ENCODE data around the gene CILP.

Gene CILP, protein sequence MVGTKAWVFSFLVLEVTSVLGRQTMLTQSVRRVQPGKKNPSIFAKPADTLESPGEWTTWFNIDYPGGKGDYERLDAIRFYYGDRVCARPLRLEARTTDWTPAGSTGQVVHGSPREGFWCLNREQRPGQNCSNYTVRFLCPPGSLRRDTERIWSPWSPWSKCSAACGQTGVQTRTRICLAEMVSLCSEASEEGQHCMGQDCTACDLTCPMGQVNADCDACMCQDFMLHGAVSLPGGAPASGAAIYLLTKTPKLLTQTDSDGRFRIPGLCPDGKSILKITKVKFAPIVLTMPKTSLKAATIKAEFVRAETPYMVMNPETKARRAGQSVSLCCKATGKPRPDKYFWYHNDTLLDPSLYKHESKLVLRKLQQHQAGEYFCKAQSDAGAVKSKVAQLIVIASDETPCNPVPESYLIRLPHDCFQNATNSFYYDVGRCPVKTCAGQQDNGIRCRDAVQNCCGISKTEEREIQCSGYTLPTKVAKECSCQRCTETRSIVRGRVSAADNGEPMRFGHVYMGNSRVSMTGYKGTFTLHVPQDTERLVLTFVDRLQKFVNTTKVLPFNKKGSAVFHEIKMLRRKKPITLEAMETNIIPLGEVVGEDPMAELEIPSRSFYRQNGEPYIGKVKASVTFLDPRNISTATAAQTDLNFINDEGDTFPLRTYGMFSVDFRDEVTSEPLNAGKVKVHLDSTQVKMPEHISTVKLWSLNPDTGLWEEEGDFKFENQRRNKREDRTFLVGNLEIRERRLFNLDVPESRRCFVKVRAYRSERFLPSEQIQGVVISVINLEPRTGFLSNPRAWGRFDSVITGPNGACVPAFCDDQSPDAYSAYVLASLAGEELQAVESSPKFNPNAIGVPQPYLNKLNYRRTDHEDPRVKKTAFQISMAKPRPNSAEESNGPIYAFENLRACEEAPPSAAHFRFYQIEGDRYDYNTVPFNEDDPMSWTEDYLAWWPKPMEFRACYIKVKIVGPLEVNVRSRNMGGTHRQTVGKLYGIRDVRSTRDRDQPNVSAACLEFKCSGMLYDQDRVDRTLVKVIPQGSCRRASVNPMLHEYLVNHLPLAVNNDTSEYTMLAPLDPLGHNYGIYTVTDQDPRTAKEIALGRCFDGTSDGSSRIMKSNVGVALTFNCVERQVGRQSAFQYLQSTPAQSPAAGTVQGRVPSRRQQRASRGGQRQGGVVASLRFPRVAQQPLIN

DNA sequence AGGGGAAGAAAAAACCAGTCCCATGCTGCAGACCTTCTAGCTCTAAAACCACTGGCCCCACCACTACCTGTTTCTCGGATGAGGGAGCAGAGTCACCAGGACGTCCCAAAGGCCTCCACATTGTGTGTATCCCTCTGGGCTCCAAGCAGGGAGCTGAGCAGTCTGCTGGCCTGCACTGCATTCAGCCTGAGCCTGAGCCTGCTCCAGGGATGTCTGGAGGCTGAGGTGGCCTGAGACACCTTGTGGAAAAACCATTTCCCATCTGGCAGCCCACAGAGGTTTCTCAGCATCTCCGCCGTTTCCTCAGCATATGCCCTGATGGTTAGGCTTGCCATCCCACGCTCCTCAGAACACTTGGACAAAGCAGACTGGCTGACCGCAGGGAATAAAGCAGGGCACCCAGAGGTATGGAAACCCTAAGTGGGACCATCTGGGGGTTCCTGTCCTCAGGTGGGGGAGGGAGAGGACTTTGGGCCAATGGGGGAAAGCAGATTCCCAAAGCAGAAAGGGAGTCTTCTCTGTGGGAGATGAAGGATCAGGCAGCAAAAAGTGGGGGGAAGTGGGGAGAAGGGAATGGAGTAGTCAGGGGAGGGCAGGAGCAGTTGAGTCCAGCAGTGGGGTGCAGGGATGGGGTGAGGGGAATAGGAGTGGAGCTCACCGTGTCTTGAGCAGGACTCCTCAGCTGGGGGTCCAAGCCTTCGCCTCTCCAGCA lies at the start of gene CILP:
CILP (minus strand) TSS at position 704 of the 712 bp plus-strand sequence. CDS start 1,718 bp downstream, outside the sequence.
- H3K27me3 Mint-ChIP-seq (ENCODE audit: low read depth, poor library complexity) = peaks cover 10% of the 10 kb centered on the region
- peaks cover 61% of the 10 kb centered on the region for H3K4me1 Mint-ChIP-seq
- TF ChIP-seq, protein P1, sequence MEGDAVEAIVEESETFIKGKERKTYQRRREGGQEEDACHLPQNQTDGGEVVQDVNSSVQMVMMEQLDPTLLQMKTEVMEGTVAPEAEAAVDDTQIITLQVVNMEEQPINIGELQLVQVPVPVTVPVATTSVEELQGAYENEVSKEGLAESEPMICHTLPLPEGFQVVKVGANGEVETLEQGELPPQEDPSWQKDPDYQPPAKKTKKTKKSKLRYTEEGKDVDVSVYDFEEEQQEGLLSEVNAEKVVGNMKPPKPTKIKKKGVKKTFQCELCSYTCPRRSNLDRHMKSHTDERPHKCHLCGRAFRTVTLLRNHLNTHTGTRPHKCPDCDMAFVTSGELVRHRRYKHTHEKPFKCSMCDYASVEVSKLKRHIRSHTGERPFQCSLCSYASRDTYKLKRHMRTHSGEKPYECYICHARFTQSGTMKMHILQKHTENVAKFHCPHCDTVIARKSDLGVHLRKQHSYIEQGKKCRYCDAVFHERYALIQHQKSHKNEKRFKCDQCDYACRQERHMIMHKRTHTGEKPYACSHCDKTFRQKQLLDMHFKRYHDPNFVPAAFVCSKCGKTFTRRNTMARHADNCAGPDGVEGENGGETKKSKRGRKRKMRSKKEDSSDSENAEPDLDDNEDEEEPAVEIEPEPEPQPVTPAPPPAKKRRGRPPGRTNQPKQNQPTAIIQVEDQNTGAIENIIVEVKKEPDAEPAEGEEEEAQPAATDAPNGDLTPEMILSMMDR (IDR thresholded peaks at IDR 0.05) = no peak
- H3K36me3 Mint-ChIP-seq (ENCODE audit: low read depth) = no peaks in the 10 kb centered on the region
- H3K27ac Mint-ChIP-seq = peak within 1 kb of the TSS; percentile 86
- peak within 1 kb of the TSS; percentile 15 for H3K4me3 Mint-ChIP-seq
- no peak for DNase-seq
- H3K9me3 Mint-ChIP-seq = no peaks in the 10 kb centered on the region

DNA sequence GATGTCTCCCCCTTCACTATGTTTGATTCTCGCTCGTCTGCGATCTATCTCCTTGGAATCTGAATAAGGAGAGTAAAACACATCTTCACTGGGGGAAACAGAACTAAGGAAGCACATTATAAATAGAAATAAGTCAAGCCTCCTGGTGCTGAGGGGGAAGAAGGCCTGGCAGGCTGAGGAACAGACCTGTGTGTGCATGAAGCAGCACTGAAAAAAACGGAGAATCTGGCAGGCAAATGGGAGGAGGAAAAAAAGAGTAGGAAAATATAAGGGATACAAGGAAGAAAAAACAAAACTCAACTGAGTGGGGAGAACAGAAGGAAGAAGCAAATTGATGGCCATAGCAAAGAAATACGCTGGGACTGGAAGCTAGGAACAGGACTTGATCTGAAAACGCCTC lies 49.7 kb upstream of the CILP start:
- Mint-ChIP-seq H3K4me3 (no peak overlapping the region), H3K9me3 (no peaks in the 10 kb centered on the region), H3K4me1 (peaks cover 42% of the 10 kb centered on the region), H3K27ac (no peak overlapping the region), H3K27me3 (ENCODE audit: low read depth, poor library complexity) (peaks cover 3% of the 10 kb centered on the region), H3K36me3 (ENCODE audit: low read depth) (peaks cover 54% of the 10 kb centered on the region)
- TF ChIP-seq, protein P1 (IDR thresholded peaks at IDR 0.05) = no peak
- DNase-seq = no peak

DNA sequence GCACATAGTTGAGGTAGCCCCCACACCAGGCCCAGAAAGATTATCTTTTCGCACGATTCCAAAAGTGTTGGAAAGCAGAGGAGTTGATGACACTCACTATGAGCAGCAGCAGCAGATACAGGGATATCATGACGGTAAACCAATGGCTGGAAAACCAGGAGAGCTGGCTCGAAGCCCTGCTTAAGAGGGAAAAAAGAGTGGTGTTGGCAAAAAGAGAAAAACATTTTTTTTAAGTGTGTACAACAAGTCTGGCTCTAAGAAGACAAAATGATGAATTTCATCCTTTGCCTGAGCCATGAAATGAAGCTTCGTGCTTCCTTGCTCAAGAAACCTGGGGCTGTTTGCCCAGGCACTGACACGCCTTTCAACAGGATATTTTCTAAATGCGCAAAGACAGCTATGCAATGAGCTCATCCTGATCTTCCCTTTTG lies 48.1 kb upstream of the CILP start:
- TF ChIP-seq, protein P1 (IDR thresholded peaks at IDR 0.05) = no peak
- peaks cover 36% of the 10 kb centered on the region for H3K4me1 Mint-ChIP-seq
- H3K9me3 Mint-ChIP-seq = no peaks in the 10 kb centered on the region
- peaks cover 3% of the 10 kb centered on the region for H3K27me3 Mint-ChIP-seq (ENCODE audit: low read depth, poor library complexity)
- no peak overlapping the region for H3K4me3 Mint-ChIP-seq
- H3K36me3 Mint-ChIP-seq (ENCODE audit: low read depth) = peaks cover 54% of the 10 kb centered on the region
- no peak for DNase-seq
- peak overlapping the region; percentile 86 for H3K27ac Mint-ChIP-seq

DNA sequence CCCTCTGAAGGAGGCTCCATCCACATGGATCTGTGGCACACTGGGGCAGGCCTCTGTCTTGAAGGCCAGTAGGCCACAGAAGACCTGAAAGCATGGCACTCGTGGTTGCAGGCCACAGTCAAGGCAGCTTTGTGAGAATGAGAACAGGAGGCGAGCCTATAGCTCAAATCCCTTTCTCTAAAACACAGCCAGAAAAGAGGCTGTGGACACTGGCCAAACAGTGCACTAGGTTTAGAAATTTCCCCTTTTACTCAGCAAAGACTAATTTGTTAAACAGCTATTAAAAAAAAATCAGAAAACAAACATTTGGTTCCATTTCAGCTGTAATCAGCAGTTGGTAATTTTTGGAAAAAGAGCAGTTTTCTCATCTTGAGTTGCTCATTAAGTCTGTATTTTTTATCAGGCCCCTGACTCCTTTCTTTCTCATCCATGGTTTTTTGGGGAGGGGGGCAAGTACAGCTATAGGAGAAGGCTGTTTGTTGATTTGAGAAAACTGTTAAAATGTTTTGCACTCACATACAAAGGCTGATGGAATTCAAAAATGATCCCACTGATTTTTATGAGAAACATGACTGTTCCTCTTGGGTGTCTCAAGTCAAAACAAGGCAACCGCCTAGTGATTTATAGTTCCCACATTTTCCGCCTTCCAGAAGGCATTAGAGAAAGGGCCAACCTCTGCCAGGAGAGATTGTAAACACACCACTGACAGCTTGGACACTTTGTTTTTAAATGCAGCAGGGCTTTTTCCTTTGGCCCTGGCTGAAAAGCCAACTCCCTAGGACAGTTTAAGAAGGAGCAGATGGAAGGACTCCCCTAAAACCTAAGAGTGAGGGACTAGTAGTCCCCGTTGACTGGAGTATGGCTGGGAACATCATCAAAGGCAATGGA lies 47.3 kb upstream of the CILP start:
- no peak for DNase-seq
- Mint-ChIP-seq H3K9me3 (no peaks in the 10 kb centered on the region), H3K27me3 (ENCODE audit: low read depth, poor library complexity) (peaks cover 3% of the 10 kb centered on the region), H3K36me3 (ENCODE audit: low read depth) (peaks cover 61% of the 10 kb centered on the region), H3K4me3 (no peak overlapping the region), H3K4me1 (peaks cover 35% of the 10 kb centered on the region), H3K27ac (peak overlapping the region; percentile 86)
- TF ChIP-seq, protein P1 (IDR thresholded peaks at IDR 0.05) = no peak
